ENCODE measurements around the gene KRTAP10-6.

DNA sequence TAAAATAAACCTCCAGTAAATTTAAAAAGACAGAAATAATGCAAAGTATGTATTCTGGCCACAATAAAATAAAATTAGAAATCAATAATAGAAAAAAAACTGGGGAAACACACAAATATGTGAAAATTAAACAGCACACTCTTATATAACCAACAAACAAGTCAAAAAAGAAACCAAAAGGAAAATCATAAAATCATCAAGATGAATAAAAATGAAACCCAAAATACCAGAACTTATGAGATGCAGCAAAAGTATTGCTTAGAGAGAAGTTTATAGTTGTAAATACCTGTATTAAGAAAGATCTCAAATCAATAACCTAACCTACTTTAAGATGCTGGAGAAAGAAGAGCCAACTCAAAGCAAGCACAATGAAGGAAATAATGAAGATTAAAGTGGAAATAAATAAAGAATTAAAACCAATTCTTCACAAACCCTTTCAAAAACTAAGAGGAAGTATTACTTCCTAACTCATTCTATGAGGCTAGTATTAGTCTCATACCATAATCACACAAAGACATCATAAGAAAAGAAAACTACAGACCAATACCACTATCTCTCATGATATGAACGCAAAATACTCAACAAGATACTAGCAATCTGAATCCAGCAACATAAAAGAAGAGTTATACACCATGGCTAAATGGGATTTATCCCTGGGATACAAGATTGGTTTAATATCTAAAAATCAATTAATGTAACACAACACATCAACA, 27.3 kb downstream of the KRTAP10-6 start:
- TF ChIP-seq EP300 (IDR thresholded peaks at IDR 0.05) (no peak), POLR2A (IDR thresholded peaks at IDR 0.05; ENCODE audit: low read depth) (no peak)
- TF ChIP-seq, protein P1, sequence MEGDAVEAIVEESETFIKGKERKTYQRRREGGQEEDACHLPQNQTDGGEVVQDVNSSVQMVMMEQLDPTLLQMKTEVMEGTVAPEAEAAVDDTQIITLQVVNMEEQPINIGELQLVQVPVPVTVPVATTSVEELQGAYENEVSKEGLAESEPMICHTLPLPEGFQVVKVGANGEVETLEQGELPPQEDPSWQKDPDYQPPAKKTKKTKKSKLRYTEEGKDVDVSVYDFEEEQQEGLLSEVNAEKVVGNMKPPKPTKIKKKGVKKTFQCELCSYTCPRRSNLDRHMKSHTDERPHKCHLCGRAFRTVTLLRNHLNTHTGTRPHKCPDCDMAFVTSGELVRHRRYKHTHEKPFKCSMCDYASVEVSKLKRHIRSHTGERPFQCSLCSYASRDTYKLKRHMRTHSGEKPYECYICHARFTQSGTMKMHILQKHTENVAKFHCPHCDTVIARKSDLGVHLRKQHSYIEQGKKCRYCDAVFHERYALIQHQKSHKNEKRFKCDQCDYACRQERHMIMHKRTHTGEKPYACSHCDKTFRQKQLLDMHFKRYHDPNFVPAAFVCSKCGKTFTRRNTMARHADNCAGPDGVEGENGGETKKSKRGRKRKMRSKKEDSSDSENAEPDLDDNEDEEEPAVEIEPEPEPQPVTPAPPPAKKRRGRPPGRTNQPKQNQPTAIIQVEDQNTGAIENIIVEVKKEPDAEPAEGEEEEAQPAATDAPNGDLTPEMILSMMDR (IDR thresholded peaks at IDR 0.05), result no peak

Data from esophagus muscularis mucosa (tissue), 4 donors.